Thyroid gland (tissue), 4 donors: ENCODE results near the gene MYH10. TPM values are rescaled to one million over a fixed set of nuclear protein-coding genes. Genes with fewer than 3 reads are reported as not detected.

Experiments
- DNase-seq, 2 donors: peaks; one replicate each; pipeline ENCODE4 v3.0.0-alpha.2; 2019
- H3K27ac ChIP-seq, 3 donors: fragments of 200-600 bp; sonication (generic); 1 replicate in 2 of 3; 2 replicates in 1 of 3; pipeline ENCODE4 v1.5.1; 2016 to 2019; ENCODE audit warnings: mild to moderate bottlenecking in 1 of 3, moderate library complexity in 1 of 3
- H3K27me3 ChIP-seq: fragments of 200-600 bp; sonication (generic); one replicate; pipeline ENCODE4 v1.5.1; 2019
- H3K36me3 ChIP-seq, 2 donors: fragments of 200-600 bp; sonication (generic); one replicate each; pipeline ENCODE4 v1.5.1; 2016 to 2019
- H3K4me1 ChIP-seq, 2 donors: fragments of 200-600 bp; sonication (generic); one replicate each; pipeline ENCODE4 v1.5.1; 2017 to 2019
- H3K4me3 ChIP-seq, 3 donors: fragments of 200-600 bp; sonication (generic); replicated peaks in 1 of 3; 1 replicate in 2 of 3; 2 replicates in 1 of 3; pipeline ENCODE4 v1.5.1; 2016; ENCODE audit warnings: mild to moderate bottlenecking in 1 of 3
- H3K9me3 ChIP-seq: fragments of 200-600 bp; sonication (generic); one replicate; pipeline ENCODE4 v1.5.1; 2017
- POLR2A ChIP-seq, 2 donors: fragments of 450-650 bp; IDR thresholded peaks; one replicate each; pipeline ENCODE4 v1.6.1; 2017; ENCODE audit warnings: antibody characterized with exemption in 2 of 2, mild to moderate bottlenecking in 2 of 2, moderate library complexity in 1 of 2
- WGBS, 2 donors: methylation state at CpG; one replicate each; pipeline ENCODE4 v1.1.5; 2017; 5-methylcytosine and 5-hydroxymethylcytosine counted together
- intact Hi-C: fragments of 100-400 bp; cut with DNase I; formaldehyde crosslinking; loops from one replicate; pipeline ENCODE4 v1.15.1; 2023
- total RNA-seq, 4 donors: library from RNA; depleted of rRNA; stranded (reverse); fragments of >200 nt; gene quantifications; one replicate each; pipeline ENCODE4 v1.2.3, GENCODE V29; 2016
- TF ChIP-seq, protein P1 (sequence below), 6 experiments: fragments of 200-600 bp in 3 of 6; fragments of 450-650 bp in 3 of 6; sonication (generic) in 3 of 6; IDR thresholded peaks; one replicate each; pipeline ENCODE4 v1.5.1; 2016 to 2019; ENCODE audit warnings: antibody characterized with exemption in 6 of 6, mild to moderate bottlenecking in 2 of 6, inconsistent platforms in 1 of 6, moderate library complexity in 1 of 6

Gene MYH10
- total RNA-seq, 4 donors from 2014 or later = 40.8 to 72.2 (median 44.2) TPM

- Histone ChIP-seq H3K27me3 (no peaks in the 10 kb centered on the region), H3K36me3 (no peaks in the 10 kb centered on the region), H3K4me1 (no peaks in the 10 kb centered on the region), H3K9me3 (no peaks in the 10 kb centered on the region), H3K4me3 (no peak overlapping the region), H3K27ac (no peak overlapping the region)
- WGBS, 2 donors = 76 to 85% methylated on average over 3 of the region's 3 CpGs
- TF ChIP-seq, protein P1, sequence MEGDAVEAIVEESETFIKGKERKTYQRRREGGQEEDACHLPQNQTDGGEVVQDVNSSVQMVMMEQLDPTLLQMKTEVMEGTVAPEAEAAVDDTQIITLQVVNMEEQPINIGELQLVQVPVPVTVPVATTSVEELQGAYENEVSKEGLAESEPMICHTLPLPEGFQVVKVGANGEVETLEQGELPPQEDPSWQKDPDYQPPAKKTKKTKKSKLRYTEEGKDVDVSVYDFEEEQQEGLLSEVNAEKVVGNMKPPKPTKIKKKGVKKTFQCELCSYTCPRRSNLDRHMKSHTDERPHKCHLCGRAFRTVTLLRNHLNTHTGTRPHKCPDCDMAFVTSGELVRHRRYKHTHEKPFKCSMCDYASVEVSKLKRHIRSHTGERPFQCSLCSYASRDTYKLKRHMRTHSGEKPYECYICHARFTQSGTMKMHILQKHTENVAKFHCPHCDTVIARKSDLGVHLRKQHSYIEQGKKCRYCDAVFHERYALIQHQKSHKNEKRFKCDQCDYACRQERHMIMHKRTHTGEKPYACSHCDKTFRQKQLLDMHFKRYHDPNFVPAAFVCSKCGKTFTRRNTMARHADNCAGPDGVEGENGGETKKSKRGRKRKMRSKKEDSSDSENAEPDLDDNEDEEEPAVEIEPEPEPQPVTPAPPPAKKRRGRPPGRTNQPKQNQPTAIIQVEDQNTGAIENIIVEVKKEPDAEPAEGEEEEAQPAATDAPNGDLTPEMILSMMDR (IDR thresholded peaks at IDR 0.05) = no peak
- TF ChIP-seq POLR2A (IDR thresholded peaks at IDR 0.05) = no peak
- no peak for DNase-seq
- intact Hi-C loops = no loop called here
These were observed 8.9 kb downstream of the MYH10 start for GRCh38 chr17:8621585-8621984.

- H3K27ac ChIP-seq = no peak overlapping the region
- no peaks in the 10 kb centered on the region for H3K27me3 ChIP-seq
- H3K4me1 ChIP-seq = no peaks in the 10 kb centered on the region
- no peaks in the 10 kb centered on the region for H3K9me3 ChIP-seq
- WGBS, 2 donors = 84 to 86% methylated on average over 6 of the region's 6 CpGs
- H3K4me3 ChIP-seq = no peak overlapping the region
- intact Hi-C loops = no loop called here
- no peak for DNase-seq
- H3K36me3 ChIP-seq = no peaks in the 10 kb centered on the region
- TF ChIP-seq, protein P1 (IDR thresholded peaks at IDR 0.05) = no peak
- no peak for TF ChIP-seq POLR2A (IDR thresholded peaks at IDR 0.05)
These were observed 11.2 kb downstream of the MYH10 start for GRCh38 chr17:8619294-8619693.

GRCh38 chr17:8618825-8619224 is 11.7 kb downstream of the MYH10 start:
- no peak overlapping the region for H3K27ac ChIP-seq
- no peaks in the 10 kb centered on the region for H3K4me1 ChIP-seq
- no peak for TF ChIP-seq POLR2A (IDR thresholded peaks at IDR 0.05)
- TF ChIP-seq, protein P1 (IDR thresholded peaks at IDR 0.05) = no peak
- intact Hi-C loops = no loop called here
- no peaks in the 10 kb centered on the region for H3K36me3 ChIP-seq
- no peaks in the 10 kb centered on the region for H3K9me3 ChIP-seq
- no peak overlapping the region for H3K4me3 ChIP-seq
- DNase-seq = no peak
- WGBS, 2 donors = 94% methylated on average over 3 of the region's 3 CpGs
- H3K27me3 ChIP-seq = no peaks in the 10 kb centered on the region

GRCh38 chr17:8614988-8615387 is 15.5 kb downstream of the MYH10 start:
- H3K4me3 ChIP-seq = no peak overlapping the region
- intact Hi-C loops = no loop called here
- no peak for DNase-seq
- no peaks in the 10 kb centered on the region for H3K9me3 ChIP-seq
- TF ChIP-seq, protein P1 (IDR thresholded peaks at IDR 0.05) = no peak
- TF ChIP-seq POLR2A (IDR thresholded peaks at IDR 0.05) = no peak
- WGBS, 2 donors = 90 to 93% methylated on average over 2 of the region's 2 CpGs
- H3K36me3 ChIP-seq = no peaks in the 10 kb centered on the region
- H3K27ac ChIP-seq = no peak overlapping the region
- no peaks in the 10 kb centered on the region for H3K4me1 ChIP-seq
- H3K27me3 ChIP-seq = no peaks in the 10 kb centered on the region

DNA sequence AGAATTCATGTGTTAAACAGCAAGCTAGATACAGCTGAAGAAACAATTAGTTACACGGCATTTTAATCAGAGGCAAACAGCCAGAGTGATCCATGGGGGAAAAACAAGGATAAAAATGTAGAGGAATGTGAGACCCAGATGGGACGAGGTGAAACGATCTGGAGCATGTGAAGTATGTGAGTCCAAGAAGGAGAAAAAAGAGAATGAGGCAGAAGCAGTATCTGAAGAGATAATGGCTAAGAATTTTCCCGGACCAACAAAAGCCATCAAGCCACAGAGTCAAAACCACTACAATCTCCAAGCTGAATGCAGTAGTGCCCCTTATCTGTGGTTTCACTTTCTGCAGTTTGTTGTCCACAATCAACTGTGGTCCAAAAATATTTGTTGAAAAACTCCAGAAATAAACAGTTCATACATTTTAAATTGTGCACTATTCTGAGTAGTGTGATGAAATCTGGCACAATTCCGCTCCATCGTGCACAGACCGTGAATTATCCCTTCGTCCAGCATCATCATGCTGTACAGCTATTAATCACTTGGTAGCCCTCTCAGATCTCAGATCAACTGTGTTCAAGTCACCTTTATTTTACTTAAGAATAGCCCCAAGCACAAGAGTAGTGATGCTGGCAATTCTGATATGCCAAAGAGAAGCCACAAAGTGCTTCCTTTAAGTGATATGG is 18.8 kb downstream of the MYH10 start:
- H3K9me3 ChIP-seq = no peaks in the 10 kb centered on the region
- DNase-seq = no peak
- TF ChIP-seq, protein P1 (IDR thresholded peaks at IDR 0.05) = no peak
- no peak for TF ChIP-seq POLR2A (IDR thresholded peaks at IDR 0.05)
- intact Hi-C loops = no loop called here
- H3K27me3 ChIP-seq = no peaks in the 10 kb centered on the region
- H3K4me1 ChIP-seq = peaks cover under 1 to 16% of the 10 kb centered on the region in 2 donors
- no peaks in the 10 kb centered on the region for H3K36me3 ChIP-seq
- 81 to 82% methylated on average over 8 of the region's 8 CpGs for WGBS, 2 donors
- no peak overlapping the region for H3K4me3 ChIP-seq
- H3K27ac ChIP-seq = no peak overlapping the region
